Measurements from ENCODE around the gene EXOC3L2. TPM values are rescaled to one million over a fixed set of nuclear protein-coding genes. Genes with fewer than 3 reads are reported as not detected.

Gene EXOC3L2
- total and polyA plus RNA-seq, 2 donors (not counting 3 experiments of a cell fraction or from before 2014, with no cell fraction given), result 0.66 to 1.8 TPM

GRCh38 chr19:45218911-45219743 lies 26.1 kb downstream of the EXOC3L2 start:
- POLR2A ChIA-PET, result no interaction called here
- CTCF ChIA-PET, result interaction anchor here (0.6 to 0.7 kb wide), 2 partner anchors 88 to 248 kb away, joined by 3 to 4 read pairs; no protein-coding TSS in a partner anchor
- FAIRE-seq, result no peak

More at GRCh38 chr19:45218911-45219743, 26.1 kb downstream of the EXOC3L2 start:
- peaks cover 18% of the 10 kb centered on the region for H3K4me1 ChIP-seq (ENCODE audit: control insufficient read depth, extremely low read depth, insufficient read depth, low read length)
- H3K79me2 ChIP-seq (ENCODE audit: control insufficient read depth, insufficient read depth, low read length), result no peaks in the 10 kb centered on the region
- no peak overlapping the region for H3K9ac ChIP-seq (replicated peaks; ENCODE audit: extremely low read depth, insufficient read depth, low read length)
- H3K4me3 ChIP-seq (replicated peaks in 1 of 3; ENCODE audit: insufficient read depth in 1 of 3, low read depth in 1 of 3, low read length in 3 of 3), result no peak overlapping the region
- no peaks in the 10 kb centered on the region for H3K9me3 ChIP-seq (replicated peaks; ENCODE audit: control insufficient read depth, insufficient read depth, low read length)
- H2AFZ ChIP-seq (ENCODE audit: low read depth, low read length), result no peak overlapping the region
- no peaks in the 10 kb centered on the region for H3K27me3 ChIP-seq (ENCODE audit: control insufficient read depth in 2 of 2, insufficient read depth in 2 of 2, low read length in 2 of 2)
- DNase-seq (ENCODE audit: low read depth, low spot score), result no peak
- intact Hi-C loops (cut with micrococcal nuclease), result no loop called here
- no peaks in the 10 kb centered on the region for H3K9me1 ChIP-seq (replicated peaks; ENCODE audit: control insufficient read depth, extremely low read depth, insufficient read depth, low read length)
- H3K36me3 ChIP-seq (ENCODE audit: control insufficient read depth in 2 of 2, extremely low read depth in 1 of 2, insufficient read depth in 2 of 2, low read length in 2 of 2), result no peaks in the 10 kb centered on the region
- H3K4me2 ChIP-seq (ENCODE audit: insufficient read depth, low read length), result no peak overlapping the region
- dilution Hi-C loops (cut with MboI; ENCODE audit: extremely low pct_ligation_motif_present, low sequenced_read_pairs), result no loop called here
- H4K20me1 ChIP-seq (replicated peaks; ENCODE audit: control insufficient read depth, extremely low read depth, insufficient read depth, low read length), result no peaks in the 10 kb centered on the region
- TF ChIP-seq CTCF (IDR thresholded peaks at IDR 0.05; ENCODE audit: extremely low read depth in 1 of 2, insufficient read depth in 1 of 2, low read depth in 1 of 2, low read length in 2 of 2), result no peak
- TF ChIP-seq FOS (IDR thresholded peaks at IDR 0.05; ENCODE audit: borderline replicate concordance, insufficient read depth, low read length), result no peak
- no peak for TF ChIP-seq GATA2 (IDR thresholded peaks at IDR 0.05; ENCODE audit: insufficient read depth, insufficient read length, low read depth, low read length)
- no peak for TF ChIP-seq MYC (IDR thresholded peaks at IDR 0.05; ENCODE audit: low read depth, low read length)
- no peak for TF ChIP-seq MAX (IDR thresholded peaks at IDR 0.05; ENCODE audit: insufficient read depth, insufficient read length)
- no peak for TF ChIP-seq JUN (IDR thresholded peaks at IDR 0.05; ENCODE audit: borderline replicate concordance, insufficient read depth, insufficient read length, low read depth)
- no peak for TF ChIP-seq POLR2A (IDR thresholded peaks at IDR 0.05; ENCODE audit: low read depth, low read length)
- no TSS peak for BruUV-seq (replicated peaks)
- no peak overlapping the region for H3K27ac ChIP-seq (ENCODE audit: insufficient read depth, low read depth, low read length)
